ENCODE measurements around the gene MARS1. TPM values are rescaled to one million over a fixed set of nuclear protein-coding genes. Genes with fewer than 3 reads are reported as not detected.

Gene MARS1
- total RNA-seq, 1 experiment from 2014 or later, result 291 TPM

DNA sequence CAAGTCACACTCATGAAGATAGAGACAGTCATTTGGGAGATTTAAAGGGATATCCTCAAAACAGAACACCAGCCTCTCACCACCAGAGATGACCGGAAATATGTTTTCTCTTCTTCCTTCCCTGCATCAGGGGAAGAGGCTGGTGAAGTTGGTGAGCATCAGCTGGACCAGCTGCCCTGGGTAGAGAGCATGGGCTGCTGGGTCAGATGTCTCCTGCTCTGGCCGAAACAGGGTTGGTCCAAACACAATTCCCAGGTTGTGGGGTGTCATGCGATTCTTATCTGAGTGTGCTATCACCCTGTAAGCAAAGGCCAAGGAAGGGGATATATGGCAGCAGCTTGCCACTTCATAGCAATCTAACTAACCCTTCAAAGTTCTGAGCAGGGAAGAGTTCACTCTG lies 15.5 kb upstream of the MARS1 start:
- no peak overlapping the region for H3K27ac ChIP-seq (ENCODE audit: low read length)
- in situ Hi-C loops (cut with HindIII; ENCODE audit: low pct_unique_long_range_greater_than_20kb, low sequenced_read_pairs), result no loop called here
- CTCF ChIA-PET, result no interaction called here
- DNase-seq (ENCODE audit: low read depth, low spot score) (no peak), ATAC-seq (no peak)
- TF ChIP-seq, protein P1, sequence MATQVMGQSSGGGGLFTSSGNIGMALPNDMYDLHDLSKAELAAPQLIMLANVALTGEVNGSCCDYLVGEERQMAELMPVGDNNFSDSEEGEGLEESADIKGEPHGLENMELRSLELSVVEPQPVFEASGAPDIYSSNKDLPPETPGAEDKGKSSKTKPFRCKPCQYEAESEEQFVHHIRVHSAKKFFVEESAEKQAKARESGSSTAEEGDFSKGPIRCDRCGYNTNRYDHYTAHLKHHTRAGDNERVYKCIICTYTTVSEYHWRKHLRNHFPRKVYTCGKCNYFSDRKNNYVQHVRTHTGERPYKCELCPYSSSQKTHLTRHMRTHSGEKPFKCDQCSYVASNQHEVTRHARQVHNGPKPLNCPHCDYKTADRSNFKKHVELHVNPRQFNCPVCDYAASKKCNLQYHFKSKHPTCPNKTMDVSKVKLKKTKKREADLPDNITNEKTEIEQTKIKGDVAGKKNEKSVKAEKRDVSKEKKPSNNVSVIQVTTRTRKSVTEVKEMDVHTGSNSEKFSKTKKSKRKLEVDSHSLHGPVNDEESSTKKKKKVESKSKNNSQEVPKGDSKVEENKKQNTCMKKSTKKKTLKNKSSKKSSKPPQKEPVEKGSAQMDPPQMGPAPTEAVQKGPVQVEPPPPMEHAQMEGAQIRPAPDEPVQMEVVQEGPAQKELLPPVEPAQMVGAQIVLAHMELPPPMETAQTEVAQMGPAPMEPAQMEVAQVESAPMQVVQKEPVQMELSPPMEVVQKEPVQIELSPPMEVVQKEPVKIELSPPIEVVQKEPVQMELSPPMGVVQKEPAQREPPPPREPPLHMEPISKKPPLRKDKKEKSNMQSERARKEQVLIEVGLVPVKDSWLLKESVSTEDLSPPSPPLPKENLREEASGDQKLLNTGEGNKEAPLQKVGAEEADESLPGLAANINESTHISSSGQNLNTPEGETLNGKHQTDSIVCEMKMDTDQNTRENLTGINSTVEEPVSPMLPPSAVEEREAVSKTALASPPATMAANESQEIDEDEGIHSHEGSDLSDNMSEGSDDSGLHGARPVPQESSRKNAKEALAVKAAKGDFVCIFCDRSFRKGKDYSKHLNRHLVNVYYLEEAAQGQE (IDR thresholded peaks at IDR 0.05; ENCODE audit: insufficient read depth in 1 of 2, low read depth in 2 of 2, low read length in 1 of 2), result no peak
- TF ChIP-seq TCF7L2 (IDR thresholded peaks at IDR 0.05; ENCODE audit: low read depth, low read length), result no peak
- no peak for TF ChIP-seq SIN3A (IDR thresholded peaks at IDR 0.05; ENCODE audit: borderline replicate concordance, insufficient read depth, low read depth, low read length)
- TF ChIP-seq POLR2AphosphoS5 (IDR thresholded peaks at IDR 0.05; ENCODE audit: low read depth, low read length), result no peak
- TF ChIP-seq, protein P2, sequence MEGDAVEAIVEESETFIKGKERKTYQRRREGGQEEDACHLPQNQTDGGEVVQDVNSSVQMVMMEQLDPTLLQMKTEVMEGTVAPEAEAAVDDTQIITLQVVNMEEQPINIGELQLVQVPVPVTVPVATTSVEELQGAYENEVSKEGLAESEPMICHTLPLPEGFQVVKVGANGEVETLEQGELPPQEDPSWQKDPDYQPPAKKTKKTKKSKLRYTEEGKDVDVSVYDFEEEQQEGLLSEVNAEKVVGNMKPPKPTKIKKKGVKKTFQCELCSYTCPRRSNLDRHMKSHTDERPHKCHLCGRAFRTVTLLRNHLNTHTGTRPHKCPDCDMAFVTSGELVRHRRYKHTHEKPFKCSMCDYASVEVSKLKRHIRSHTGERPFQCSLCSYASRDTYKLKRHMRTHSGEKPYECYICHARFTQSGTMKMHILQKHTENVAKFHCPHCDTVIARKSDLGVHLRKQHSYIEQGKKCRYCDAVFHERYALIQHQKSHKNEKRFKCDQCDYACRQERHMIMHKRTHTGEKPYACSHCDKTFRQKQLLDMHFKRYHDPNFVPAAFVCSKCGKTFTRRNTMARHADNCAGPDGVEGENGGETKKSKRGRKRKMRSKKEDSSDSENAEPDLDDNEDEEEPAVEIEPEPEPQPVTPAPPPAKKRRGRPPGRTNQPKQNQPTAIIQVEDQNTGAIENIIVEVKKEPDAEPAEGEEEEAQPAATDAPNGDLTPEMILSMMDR (IDR thresholded peaks at IDR 0.05), result no peak
- no TSS peak for BruUV-seq (replicated peaks)
- H3K27me3 ChIP-seq (ENCODE audit: control insufficient read depth, insufficient read depth, low read length), result peaks cover 2% of the 10 kb centered on the region; the same call in 1 of the 2 replicates
- POLR2A ChIA-PET, result no interaction called here
- H3K36me3 ChIP-seq (ENCODE audit: control insufficient read depth, insufficient read depth, low read length), result no peaks in the 10 kb centered on the region
- intact Hi-C loops (cut with micrococcal nuclease; ENCODE audit: unreplicated experiment), result no loop called here
- no peaks in the 10 kb centered on the region; the same call in 1 of the 2 replicates for H3K4me1 ChIP-seq (ENCODE audit: control insufficient read depth, insufficient read depth, low read length)
- H3K9me3 ChIP-seq (ENCODE audit: control insufficient read depth, insufficient read depth, low read depth, low read length), result no peaks in the 10 kb centered on the region
- H3K4me3 ChIP-seq (ENCODE audit: low read depth in 2 of 2, low read length in 2 of 2), result no peak overlapping the region

DNA sequence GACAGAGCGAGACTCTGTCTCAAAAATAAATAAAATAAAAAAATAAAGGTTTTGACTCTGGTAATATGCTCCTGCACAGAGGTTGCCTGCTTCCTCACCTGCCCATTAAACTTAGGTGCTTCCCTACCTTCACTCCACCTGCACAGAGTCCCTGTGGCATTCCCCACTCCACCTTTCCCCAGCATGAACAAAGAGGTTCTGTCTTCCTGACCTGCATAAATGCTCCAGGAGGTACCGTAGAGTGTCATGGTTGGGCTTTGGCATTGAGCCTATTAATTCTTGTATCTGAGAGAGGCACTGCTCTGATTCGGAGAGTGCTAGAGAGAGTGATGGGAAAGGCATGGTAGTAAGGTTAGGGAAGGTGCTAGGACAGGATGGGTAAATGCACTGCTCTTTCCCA lies 14.5 kb upstream of the MARS1 start:
- BruUV-seq (replicated peaks), result no TSS peak
- H3K27ac ChIP-seq (ENCODE audit: low read length), result no peak overlapping the region
- in situ Hi-C loops (cut with HindIII; ENCODE audit: low pct_unique_long_range_greater_than_20kb, low sequenced_read_pairs) (no loop called here), intact Hi-C loops (cut with micrococcal nuclease; ENCODE audit: unreplicated experiment) (no loop called here)
- ChIA-PET POLR2A (no interaction called here), CTCF (no interaction called here)
- H3K4me1 ChIP-seq (ENCODE audit: control insufficient read depth, insufficient read depth, low read length), result no peaks in the 10 kb centered on the region; the same call in 1 of the 2 replicates
- no peaks in the 10 kb centered on the region for H3K36me3 ChIP-seq (ENCODE audit: control insufficient read depth, insufficient read depth, low read length)
- H3K9me3 ChIP-seq (ENCODE audit: control insufficient read depth, insufficient read depth, low read depth, low read length), result no peaks in the 10 kb centered on the region
- DNase-seq (ENCODE audit: low read depth, low spot score), result no peak
- ATAC-seq, result no peak
- peaks cover 2% of the 10 kb centered on the region; the same call in 1 of the 2 replicates for H3K27me3 ChIP-seq (ENCODE audit: control insufficient read depth, insufficient read depth, low read length)
- no peak overlapping the region for H3K4me3 ChIP-seq (ENCODE audit: low read depth in 2 of 2, low read length in 2 of 2)
- TF ChIP-seq, protein P2 (IDR thresholded peaks at IDR 0.05), result no peak
- no peak for TF ChIP-seq TCF7L2 (IDR thresholded peaks at IDR 0.05; ENCODE audit: low read depth, low read length)
- TF ChIP-seq, protein P1 (IDR thresholded peaks at IDR 0.05; ENCODE audit: insufficient read depth in 1 of 2, low read depth in 2 of 2, low read length in 1 of 2), result no peak
- no peak for TF ChIP-seq POLR2AphosphoS5 (IDR thresholded peaks at IDR 0.05; ENCODE audit: low read depth, low read length)
- TF ChIP-seq SIN3A (IDR thresholded peaks at IDR 0.05; ENCODE audit: borderline replicate concordance, insufficient read depth, low read depth, low read length), result no peak
